WTC11 (cell line): ENCODE results near the gene NPEPPS. TPM values are rescaled to one million over a fixed set of nuclear protein-coding genes. Genes with fewer than 3 reads are reported as not detected.

Experiments used
- ATAC-seq: fragments of 200-7000 bp; cut with Tn5 transposase; 2 replicates; pipeline ENCODE4 v1.10.0; 2021; ENCODE audit warnings: mild to moderate bottlenecking, moderate library complexity
- CTCF ChIA-PET: fragments of 300-600 bp; sonication (Branson Sonifier 250); formaldehyde crosslinking; loops from one replicate; lab custom pipeline; 2021; ENCODE audit warnings: antibody characterized with exemption; lab: Charles Lee
- POLR2A ChIA-PET: fragments of 350-600 bp; sonication (Branson Sonifier 250); formaldehyde crosslinking; loops from one replicate; lab custom pipeline; 2021; ENCODE audit warnings: antibody characterized with exemption; lab: Charles Lee
- DNase-seq: peaks from one replicate; pipeline ENCODE4 v3.0.0; 2021; ENCODE audit warnings: low spot score
- H3K27ac Mint-ChIP-seq: 2 replicates; pipeline ENCODE4 v1.8.0; 2021; ENCODE audit warnings: mixed read lengths
- H3K27me3 Mint-ChIP-seq: 2 replicates; pipeline ENCODE4 v1.8.0; 2021; ENCODE audit warnings: low read depth, mild to moderate bottlenecking, moderate library complexity, mixed read lengths
- H3K36me3 Mint-ChIP-seq: 2 replicates; pipeline ENCODE4 v1.8.0; 2021; ENCODE audit warnings: mixed read lengths
- H3K4me1 Mint-ChIP-seq: 2 replicates; pipeline ENCODE4 v1.8.0; 2022; ENCODE audit warnings: mixed read lengths
- H3K4me3 Mint-ChIP-seq: 2 replicates; pipeline ENCODE4 v1.8.0; 2021; ENCODE audit warnings: mild to moderate bottlenecking, moderate library complexity, mixed read lengths
- H3K9me3 Mint-ChIP-seq: 2 replicates; pipeline ENCODE4 v1.8.0; 2021; ENCODE audit warnings: mixed read lengths
- FOXK1 ChIP-seq: sonication (generic); formaldehyde crosslinking; IDR thresholded peaks from 2 replicates; pipeline ENCODE4 v1.8.0; 2022; ENCODE audit warnings: mild to moderate bottlenecking, moderate library complexity, missing genetic modification reagents
- FOXP1 ChIP-seq: sonication (generic); formaldehyde crosslinking; IDR thresholded peaks from 2 replicates; pipeline ENCODE4 v1.8.0; 2022; ENCODE audit warnings: missing genetic modification reagents, mild to moderate bottlenecking, moderate library complexity, borderline replicate concordance
- NR3C1 ChIP-seq: sonication (generic); formaldehyde crosslinking; conservative IDR thresholded peaks from 2 replicates; pipeline ENCODE4 v1.8.1; 2023; ENCODE audit warnings: low read depth, mild to moderate bottlenecking, missing genetic modification reagents
- SMAD3 ChIP-seq: sonication (generic); formaldehyde crosslinking; IDR thresholded peaks from 2 replicates; pipeline ENCODE4 v1.8.0; 2022; ENCODE audit warnings: missing genetic modification reagents, mild to moderate bottlenecking, borderline replicate concordance
- SMAD4 ChIP-seq: sonication (generic); formaldehyde crosslinking; IDR thresholded peaks from 2 replicates; pipeline ENCODE4 v1.8.0; 2022; ENCODE audit warnings: mild to moderate bottlenecking, missing genetic modification reagents
- TCF7 ChIP-seq: sonication (generic); formaldehyde crosslinking; IDR thresholded peaks from 2 replicates; pipeline ENCODE4 v1.8.0; 2022; ENCODE audit warnings: mild to moderate bottlenecking, low read depth, missing genetic modification reagents, moderate library complexity
- TEAD1 ChIP-seq: sonication (generic); formaldehyde crosslinking; IDR thresholded peaks from 2 replicates; pipeline ENCODE4 v1.8.0; 2022; ENCODE audit warnings: mild to moderate bottlenecking, missing genetic modification reagents
- ZNF263 ChIP-seq: sonication (generic); formaldehyde crosslinking; IDR thresholded peaks from 2 replicates; pipeline ENCODE4 v1.8.1; 2022; ENCODE audit warnings: low read depth, mild to moderate bottlenecking, moderate library complexity, missing genetic modification reagents
- ZNF317 ChIP-seq: sonication (generic); formaldehyde crosslinking; IDR thresholded peaks from 2 replicates; pipeline ENCODE4 v1.8.1; 2023; ENCODE audit warnings: low read depth, mild to moderate bottlenecking, moderate library complexity, missing genetic modification reagents, borderline replicate concordance
- ZNF416 ChIP-seq: fragments of 250-450 bp; sonication (Bioruptor Pico); IDR thresholded peaks from 2 replicates; pipeline ENCODE4 v1.9.0; 2021; ENCODE audit warnings: mild to moderate bottlenecking, inconsistent platforms
- ZNF423 ChIP-seq: fragments of 250-450 bp; sonication (Bioruptor Pico); IDR thresholded peaks from 2 replicates; pipeline ENCODE4 v2.1.2; 2022; ENCODE audit warnings: mild to moderate bottlenecking, moderate library complexity
- total RNA-seq: library from RNA; stranded (reverse); gene quantifications from 3 replicates; pipeline ENCODE4 v1.2.3, GENCODE V29; 2021
- TF ChIP-seq, protein P1 (sequence below): sonication (generic); formaldehyde crosslinking; IDR thresholded peaks from 2 replicates; pipeline ENCODE4 v1.8.1; 2023; ENCODE audit warnings: mild to moderate bottlenecking, missing genetic modification reagents
- TF ChIP-seq, protein P2 (sequence below): sonication (generic); formaldehyde crosslinking; IDR thresholded peaks from 2 replicates; pipeline ENCODE4 v1.8.0; 2023; ENCODE audit warnings: mild to moderate bottlenecking, missing genetic modification reagents
- TF ChIP-seq, protein P3 (sequence below): sonication (generic); formaldehyde crosslinking; IDR thresholded peaks from 2 replicates; pipeline ENCODE4 v1.8.1; 2023; ENCODE audit warnings: mild to moderate bottlenecking, moderate library complexity, missing genetic modification reagents
- TF ChIP-seq, protein P4 (sequence below): sonication (generic); formaldehyde crosslinking; IDR thresholded peaks from 2 replicates; pipeline ENCODE4 v1.8.1; 2022; ENCODE audit warnings: low read depth, missing genetic modification reagents, borderline replicate concordance
- TF ChIP-seq, protein P5 (sequence below): sonication (generic); formaldehyde crosslinking; IDR thresholded peaks from 2 replicates; pipeline ENCODE4 v1.8.0; 2023; ENCODE audit warnings: missing genetic modification reagents, mild to moderate bottlenecking, borderline replicate concordance
- TF ChIP-seq, protein P6 (sequence below): sonication (generic); formaldehyde crosslinking; IDR thresholded peaks from 2 replicates; pipeline ENCODE4 v1.8.0; 2022; ENCODE audit warnings: missing genetic modification reagents

The NPEPPS gene
- total RNA-seq, 1 experiment from 2014 or later = 127 TPM

DNA sequence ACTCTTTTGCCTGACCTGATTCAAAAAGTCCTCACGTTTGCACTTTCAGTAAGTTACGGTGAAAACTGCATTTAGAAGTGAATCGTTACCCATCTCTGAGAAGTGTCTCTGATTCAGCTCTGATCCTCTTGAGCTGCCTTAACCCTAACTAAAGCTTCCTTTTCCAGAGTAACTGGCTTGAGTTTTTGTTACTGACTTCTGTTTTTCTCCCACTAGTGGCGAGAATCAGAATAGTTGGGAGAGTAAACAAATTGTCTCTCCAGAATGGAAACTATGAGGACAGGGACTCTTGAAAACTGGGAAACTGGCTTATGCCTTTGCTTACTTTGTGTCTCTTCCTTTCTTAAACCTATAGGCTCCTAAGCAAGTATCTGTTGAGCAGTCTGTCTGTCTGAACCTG, 87.5 kb downstream of the NPEPPS start:
- CTCF ChIA-PET = interaction anchor here (0.6 to 1.8 kb wide), 12 partner anchors 9 to 429 kb away, joined by 3 to 18 read pairs (median 4); partner anchors contain the start of genes CDC27 and KPNB1
- Mint-ChIP-seq H3K36me3 (peaks cover 52% of the 10 kb centered on the region), H3K27ac (peak overlapping the region; percentile 57; the same call in 1 of the 2 replicates), H3K4me3 (no peak overlapping the region), H3K9me3 (no peaks in the 10 kb centered on the region), H3K27me3 (no peaks in the 10 kb centered on the region), H3K4me1 (peaks cover 3% of the 10 kb centered on the region; the same call in 1 of the 2 replicates)
- no peak for DNase-seq
- POLR2A ChIA-PET = no interaction called here
- TF ChIP-seq, protein P1, sequence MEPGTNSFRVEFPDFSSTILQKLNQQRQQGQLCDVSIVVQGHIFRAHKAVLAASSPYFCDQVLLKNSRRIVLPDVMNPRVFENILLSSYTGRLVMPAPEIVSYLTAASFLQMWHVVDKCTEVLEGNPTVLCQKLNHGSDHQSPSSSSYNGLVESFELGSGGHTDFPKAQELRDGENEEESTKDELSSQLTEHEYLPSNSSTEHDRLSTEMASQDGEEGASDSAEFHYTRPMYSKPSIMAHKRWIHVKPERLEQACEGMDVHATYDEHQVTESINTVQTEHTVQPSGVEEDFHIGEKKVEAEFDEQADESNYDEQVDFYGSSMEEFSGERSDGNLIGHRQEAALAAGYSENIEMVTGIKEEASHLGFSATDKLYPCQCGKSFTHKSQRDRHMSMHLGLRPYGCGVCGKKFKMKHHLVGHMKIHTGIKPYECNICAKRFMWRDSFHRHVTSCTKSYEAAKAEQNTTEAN (CRISPR knock-in tag) = no peak
- TF ChIP-seq, protein P2, sequence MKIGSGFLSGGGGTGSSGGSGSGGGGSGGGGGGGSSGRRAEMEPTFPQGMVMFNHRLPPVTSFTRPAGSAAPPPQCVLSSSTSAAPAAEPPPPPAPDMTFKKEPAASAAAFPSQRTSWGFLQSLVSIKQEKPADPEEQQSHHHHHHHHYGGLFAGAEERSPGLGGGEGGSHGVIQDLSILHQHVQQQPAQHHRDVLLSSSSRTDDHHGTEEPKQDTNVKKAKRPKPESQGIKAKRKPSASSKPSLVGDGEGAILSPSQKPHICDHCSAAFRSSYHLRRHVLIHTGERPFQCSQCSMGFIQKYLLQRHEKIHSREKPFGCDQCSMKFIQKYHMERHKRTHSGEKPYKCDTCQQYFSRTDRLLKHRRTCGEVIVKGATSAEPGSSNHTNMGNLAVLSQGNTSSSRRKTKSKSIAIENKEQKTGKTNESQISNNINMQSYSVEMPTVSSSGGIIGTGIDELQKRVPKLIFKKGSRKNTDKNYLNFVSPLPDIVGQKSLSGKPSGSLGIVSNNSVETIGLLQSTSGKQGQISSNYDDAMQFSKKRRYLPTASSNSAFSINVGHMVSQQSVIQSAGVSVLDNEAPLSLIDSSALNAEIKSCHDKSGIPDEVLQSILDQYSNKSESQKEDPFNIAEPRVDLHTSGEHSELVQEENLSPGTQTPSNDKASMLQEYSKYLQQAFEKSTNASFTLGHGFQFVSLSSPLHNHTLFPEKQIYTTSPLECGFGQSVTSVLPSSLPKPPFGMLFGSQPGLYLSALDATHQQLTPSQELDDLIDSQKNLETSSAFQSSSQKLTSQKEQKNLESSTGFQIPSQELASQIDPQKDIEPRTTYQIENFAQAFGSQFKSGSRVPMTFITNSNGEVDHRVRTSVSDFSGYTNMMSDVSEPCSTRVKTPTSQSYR (CRISPR knock-in tag) = no peak
- TF ChIP-seq, protein P3, sequence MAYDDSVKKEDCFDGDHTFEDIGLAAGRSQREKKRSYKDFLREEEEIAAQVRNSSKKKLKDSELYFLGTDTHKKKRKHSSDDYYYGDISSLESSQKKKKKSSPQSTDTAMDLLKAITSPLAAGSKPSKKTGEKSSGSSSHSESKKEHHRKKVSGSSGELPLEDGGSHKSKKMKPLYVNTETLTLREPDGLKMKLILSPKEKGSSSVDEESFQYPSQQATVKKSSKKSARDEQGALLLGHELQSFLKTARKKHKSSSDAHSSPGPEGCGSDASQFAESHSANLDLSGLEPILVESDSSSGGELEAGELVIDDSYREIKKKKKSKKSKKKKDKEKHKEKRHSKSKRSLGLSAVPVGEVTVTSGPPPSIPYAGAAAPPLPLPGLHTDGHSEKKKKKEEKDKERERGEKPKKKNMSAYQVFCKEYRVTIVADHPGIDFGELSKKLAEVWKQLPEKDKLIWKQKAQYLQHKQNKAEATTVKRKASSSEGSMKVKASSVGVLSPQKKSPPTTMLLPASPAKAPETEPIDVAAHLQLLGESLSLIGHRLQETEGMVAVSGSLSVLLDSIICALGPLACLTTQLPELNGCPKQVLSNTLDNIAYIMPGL = no peak
- TF ChIP-seq TEAD1 (CRISPR knock-in tag) (no peak), ZNF263 (no peak), ZNF317 (no peak), SMAD3 (CRISPR knock-in tag) (no peak), FOXK1 (CRISPR knock-in tag) (no peak), FOXP1 (CRISPR knock-in tag) (no peak), TCF7 (CRISPR knock-in tag) (no peak), SMAD4 (CRISPR knock-in tag) (no peak), ZNF423 (CRISPR knock-in tag) (no peak), NR3C1 (CRISPR knock-in tag) (no peak), ZNF416 (CRISPR knock-in tag) (no peak)
- TF ChIP-seq, protein P4, sequence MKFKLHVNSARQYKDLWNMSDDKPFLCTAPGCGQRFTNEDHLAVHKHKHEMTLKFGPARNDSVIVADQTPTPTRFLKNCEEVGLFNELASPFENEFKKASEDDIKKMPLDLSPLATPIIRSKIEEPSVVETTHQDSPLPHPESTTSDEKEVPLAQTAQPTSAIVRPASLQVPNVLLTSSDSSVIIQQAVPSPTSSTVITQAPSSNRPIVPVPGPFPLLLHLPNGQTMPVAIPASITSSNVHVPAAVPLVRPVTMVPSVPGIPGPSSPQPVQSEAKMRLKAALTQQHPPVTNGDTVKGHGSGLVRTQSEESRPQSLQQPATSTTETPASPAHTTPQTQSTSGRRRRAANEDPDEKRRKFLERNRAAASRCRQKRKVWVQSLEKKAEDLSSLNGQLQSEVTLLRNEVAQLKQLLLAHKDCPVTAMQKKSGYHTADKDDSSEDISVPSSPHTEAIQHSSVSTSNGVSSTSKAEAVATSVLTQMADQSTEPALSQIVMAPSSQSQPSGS = no peak
- TF ChIP-seq, protein P5, sequence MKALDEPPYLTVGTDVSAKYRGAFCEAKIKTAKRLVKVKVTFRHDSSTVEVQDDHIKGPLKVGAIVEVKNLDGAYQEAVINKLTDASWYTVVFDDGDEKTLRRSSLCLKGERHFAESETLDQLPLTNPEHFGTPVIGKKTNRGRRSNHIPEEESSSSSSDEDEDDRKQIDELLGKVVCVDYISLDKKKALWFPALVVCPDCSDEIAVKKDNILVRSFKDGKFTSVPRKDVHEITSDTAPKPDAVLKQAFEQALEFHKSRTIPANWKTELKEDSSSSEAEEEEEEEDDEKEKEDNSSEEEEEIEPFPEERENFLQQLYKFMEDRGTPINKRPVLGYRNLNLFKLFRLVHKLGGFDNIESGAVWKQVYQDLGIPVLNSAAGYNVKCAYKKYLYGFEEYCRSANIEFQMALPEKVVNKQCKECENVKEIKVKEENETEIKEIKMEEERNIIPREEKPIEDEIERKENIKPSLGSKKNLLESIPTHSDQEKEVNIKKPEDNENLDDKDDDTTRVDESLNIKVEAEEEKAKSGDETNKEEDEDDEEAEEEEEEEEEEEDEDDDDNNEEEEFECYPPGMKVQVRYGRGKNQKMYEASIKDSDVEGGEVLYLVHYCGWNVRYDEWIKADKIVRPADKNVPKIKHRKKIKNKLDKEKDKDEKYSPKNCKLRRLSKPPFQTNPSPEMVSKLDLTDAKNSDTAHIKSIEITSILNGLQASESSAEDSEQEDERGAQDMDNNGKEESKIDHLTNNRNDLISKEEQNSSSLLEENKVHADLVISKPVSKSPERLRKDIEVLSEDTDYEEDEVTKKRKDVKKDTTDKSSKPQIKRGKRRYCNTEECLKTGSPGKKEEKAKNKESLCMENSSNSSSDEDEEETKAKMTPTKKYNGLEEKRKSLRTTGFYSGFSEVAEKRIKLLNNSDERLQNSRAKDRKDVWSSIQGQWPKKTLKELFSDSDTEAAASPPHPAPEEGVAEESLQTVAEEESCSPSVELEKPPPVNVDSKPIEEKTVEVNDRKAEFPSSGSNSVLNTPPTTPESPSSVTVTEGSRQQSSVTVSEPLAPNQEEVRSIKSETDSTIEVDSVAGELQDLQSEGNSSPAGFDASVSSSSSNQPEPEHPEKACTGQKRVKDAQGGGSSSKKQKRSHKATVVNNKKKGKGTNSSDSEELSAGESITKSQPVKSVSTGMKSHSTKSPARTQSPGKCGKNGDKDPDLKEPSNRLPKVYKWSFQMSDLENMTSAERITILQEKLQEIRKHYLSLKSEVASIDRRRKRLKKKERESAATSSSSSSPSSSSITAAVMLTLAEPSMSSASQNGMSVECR = no peak
- TF ChIP-seq, protein P6, sequence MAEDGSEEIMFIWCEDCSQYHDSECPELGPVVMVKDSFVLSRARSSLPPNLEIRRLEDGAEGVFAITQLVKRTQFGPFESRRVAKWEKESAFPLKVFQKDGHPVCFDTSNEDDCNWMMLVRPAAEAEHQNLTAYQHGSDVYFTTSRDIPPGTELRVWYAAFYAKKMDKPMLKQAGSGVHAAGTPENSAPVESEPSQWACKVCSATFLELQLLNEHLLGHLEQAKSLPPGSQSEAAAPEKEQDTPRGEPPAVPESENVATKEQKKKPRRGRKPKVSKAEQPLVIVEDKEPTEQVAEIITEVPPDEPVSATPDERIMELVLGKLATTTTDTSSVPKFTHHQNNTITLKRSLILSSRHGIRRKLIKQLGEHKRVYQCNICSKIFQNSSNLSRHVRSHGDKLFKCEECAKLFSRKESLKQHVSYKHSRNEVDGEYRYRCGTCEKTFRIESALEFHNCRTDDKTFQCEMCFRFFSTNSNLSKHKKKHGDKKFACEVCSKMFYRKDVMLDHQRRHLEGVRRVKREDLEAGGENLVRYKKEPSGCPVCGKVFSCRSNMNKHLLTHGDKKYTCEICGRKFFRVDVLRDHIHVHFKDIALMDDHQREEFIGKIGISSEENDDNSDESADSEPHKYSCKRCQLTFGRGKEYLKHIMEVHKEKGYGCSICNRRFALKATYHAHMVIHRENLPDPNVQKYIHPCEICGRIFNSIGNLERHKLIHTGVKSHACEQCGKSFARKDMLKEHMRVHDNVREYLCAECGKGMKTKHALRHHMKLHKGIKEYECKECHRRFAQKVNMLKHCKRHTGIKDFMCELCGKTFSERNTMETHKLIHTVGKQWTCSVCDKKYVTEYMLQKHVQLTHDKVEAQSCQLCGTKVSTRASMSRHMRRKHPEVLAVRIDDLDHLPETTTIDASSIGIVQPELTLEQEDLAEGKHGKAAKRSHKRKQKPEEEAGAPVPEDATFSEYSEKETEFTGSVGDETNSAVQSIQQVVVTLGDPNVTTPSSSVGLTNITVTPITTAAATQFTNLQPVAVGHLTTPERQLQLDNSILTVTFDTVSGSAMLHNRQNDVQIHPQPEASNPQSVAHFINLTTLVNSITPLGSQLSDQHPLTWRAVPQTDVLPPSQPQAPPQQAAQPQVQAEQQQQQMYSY = no peak
- ATAC-seq = peak; percentile 36; the same call in 1 of the 2 replicates
